SIG-M5 treated with dmso at 0.1 percent for 504 hours (cell line): ENCODE data around the gene SNRNP25.
"Not testable (repeated sequence)": the region's sequence is repeated elsewhere in the genome, so short reads cannot be mapped to it uniquely, and the experiment has no call there.

Experiments
- DNase-seq: peaks from one replicate; lab custom pipeline; 2025; ENCODE audit not compliant: unreplicated experiment; lab: John Stamatoyannopoulos, UW

Gene SNRNP25

GRCh38 chr16:41439-42068 is 12.1 kb upstream of the SNRNP25 start:
- no peak for DNase-seq

- no peak for DNase-seq
Measured at GRCh38 chr16:42069-42457, 11.6 kb upstream of the SNRNP25 start.

DNA sequence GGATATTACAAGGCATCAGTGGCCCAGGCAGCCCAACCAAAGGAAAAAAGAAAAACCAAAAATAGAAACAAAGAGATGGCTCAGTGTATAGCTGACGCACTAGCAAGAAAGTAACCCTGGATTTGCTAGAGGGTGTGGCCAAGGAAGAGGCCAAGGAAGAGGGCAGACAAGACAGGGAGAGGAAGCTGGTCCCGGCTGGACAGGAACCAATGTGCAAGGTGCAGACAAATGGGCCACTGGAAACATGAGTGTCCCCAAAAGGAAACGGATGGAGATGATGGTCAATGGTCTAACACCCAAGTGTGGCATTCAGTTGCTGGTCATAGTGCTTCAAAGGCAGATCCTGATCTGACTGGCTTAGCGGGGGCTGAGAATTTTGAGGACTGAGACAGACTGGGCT is 10.9 kb upstream of the SNRNP25 start:
- DNase-seq, result no peak

- DNase-seq, result no peak
Measured at GRCh38 chr16:43294-43693, 10.3 kb upstream of the SNRNP25 start.

GRCh38 chr16:44655-45054 is 9.0 kb upstream of the SNRNP25 start:
- no peak for DNase-seq

- DNase-seq, result no peak
Measured at GRCh38 chr16:45454-45853, 8.2 kb upstream of the SNRNP25 start.

DNA sequence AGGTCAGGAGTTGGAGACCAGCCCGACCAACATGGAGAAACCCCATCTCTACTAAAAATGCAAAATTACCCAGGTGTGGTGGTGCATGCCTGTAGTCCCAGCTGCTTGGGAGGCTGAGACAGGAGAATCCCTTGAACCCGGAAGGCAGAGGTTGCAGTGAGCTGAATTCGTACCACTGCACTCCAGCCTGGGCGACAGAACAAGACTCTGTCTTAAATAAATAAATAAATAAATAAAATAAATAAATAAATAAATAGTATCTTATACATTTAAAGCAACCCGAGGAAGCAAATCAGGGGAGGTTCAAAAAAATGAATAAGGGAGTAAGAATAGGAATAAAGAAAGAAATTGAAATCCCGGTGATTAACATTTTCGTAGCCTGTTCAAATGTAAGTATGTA is 7.1 kb upstream of the SNRNP25 start:
- DNase-seq, result not testable (repeated sequence)

DNA sequence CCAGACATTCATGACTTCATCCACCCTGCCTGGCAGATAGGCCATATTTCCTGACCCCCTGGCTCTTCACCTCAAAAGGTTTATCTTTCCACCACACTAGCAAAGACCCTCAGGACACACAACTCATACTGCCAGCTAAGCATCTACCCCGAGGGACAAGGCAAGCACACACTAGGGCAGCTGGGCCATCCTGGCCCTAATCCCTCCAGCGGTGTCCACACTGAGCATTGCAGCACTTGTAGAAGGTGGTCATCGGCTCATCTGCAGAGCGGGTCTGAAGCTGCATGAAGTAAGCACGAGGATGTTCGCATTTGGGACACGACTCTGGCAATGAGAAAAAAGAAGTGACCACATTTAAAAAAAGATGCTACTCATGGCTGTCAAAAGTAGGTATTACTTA is 6.4 kb upstream of the SNRNP25 start:
- no peak for DNase-seq

- no peak for DNase-seq
Measured at GRCh38 chr16:50769-51591, 2.6 kb upstream of the SNRNP25 start.

DNA sequence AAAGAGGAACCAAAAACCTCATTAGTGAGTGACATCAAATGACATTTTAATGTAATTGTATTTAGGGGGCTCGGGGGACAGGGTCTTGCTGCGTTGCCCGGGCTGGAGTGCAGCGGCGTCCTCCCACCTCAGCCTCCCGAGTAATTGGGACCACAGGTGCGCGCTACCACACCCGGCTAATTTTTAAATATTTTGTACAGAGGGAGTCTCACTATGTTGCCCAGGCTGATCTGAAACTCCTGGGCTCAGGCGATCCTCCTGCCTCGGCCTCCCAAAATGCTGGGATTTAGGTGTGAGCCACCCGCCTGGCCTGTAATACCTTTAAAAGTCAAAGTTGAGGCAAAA is 581 bp downstream of the SNRNP25 start:
- DNase-seq, result no peak

GRCh38 chr16:55571-56136 is 2.0 kb downstream of the SNRNP25 start:
- no peak for DNase-seq

GRCh38 chr16:56231-56927 is 2.8 kb downstream of the SNRNP25 start:
- no peak for DNase-seq

GRCh38 chr16:57711-58110 is 4.1 kb downstream of the SNRNP25 start:
- DNase-seq, result no peak

DNA sequence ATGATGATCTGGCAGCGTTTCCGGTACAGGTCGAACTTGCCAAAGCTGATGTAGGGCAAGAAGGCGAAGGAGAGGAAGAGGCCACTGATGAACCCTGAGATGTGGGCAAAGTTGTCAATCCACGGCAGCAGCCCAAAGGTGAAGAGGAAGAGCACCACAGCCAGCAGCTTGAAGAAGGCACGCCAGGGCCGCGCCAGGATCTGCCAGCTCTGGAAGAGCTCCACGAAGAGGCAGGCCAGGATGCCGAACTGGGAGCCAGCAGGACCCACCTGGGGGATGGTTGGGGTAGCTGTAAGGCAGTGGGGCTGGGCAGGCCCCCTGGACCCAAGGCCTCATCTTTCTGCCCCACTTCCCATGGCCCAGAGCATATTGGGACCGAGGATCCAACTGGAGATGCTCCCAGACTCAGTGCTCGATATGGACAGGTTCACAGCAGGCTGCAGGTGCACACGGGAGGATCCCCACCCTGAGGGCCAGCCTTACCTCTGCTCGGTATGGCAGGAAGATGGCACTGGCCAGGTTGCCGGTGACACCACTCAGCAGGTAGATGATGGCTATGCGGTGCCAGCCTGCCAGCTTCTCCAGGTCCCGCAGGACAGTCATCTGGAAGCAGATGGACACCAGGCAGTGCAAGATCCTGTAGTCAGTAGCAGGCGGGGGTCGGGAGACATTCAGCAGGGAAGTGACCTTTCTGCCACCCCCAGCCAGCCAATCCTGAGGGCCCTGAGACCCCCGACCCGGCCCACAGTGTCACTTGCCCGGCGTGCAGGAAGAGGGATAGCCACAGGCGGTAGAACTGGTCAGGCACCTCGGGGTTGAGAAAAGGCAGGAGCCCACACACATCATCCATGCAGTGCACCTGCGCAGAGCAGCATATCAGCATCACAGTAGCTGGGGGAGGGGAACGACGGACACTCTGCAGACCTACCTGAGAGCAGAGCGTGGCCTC is 5.1 kb downstream of the SNRNP25 start:
- DNase-seq, result no peak

- DNase-seq, result no peak
Measured at GRCh38 chr16:59440-60059, 5.9 kb downstream of the SNRNP25 start.

- no peak for DNase-seq
Measured at GRCh38 chr16:60166-60565, 6.5 kb downstream of the SNRNP25 start.

GRCh38 chr16:60929-61878 is 7.6 kb downstream of the SNRNP25 start:
- no peak for DNase-seq

DNA sequence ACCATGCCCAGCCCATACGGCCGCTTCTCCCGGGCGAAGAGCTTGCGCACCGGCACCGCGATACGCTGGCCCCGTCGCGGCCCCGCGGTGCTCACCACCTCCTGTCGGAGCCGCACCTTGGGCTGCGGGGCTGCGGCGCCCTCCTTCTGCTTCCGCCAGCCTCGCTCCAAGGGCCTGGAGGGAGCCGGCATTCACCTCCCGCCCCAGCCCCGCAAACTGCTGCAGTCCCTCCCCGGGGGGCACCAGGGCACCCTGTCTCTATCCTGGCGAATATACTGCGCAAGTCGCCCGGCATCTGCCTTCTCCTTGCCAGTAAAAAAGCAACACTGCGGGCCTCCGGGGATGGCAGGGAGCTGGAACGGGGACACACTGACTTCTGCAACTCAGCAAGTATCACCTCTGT is 8.3 kb downstream of the SNRNP25 start:
- no peak for DNase-seq

DNA sequence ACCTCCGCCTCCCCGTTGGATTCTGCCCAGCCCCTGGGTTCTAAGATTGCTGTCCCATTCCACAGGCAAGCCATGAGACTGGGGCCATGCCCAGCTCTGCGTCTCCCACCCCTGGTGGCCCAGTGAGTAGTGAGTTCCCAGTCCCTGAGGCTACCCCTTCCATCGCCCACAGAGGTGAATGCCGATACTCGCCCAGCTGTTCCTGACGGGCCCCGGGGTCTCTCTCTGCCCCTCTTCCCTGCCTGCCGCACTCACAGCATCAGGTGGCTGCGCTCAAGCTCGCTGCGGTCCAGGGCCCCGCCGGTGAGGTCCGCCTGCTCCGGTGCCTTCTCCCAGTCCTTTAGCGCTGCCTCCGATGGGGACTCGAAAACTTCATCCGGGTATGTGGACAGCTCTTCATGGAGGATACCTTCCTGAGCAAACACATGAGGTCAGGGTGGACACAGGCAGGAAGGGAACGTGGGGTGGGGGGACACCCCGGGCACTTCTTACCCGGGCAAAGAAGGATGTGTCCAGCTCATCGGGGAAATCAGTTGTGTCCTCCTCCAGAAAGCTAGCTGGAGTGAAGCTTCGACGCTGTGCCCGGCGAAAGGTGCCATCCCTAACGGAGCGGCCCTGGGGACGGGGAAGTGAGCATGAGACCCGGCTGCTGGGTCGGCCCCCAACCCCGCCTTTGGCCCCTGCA is 8.8 kb downstream of the SNRNP25 start:
- DNase-seq, result no peak
